Lung (tissue), 12 donors: ENCODE measurements around the gene ARID1B. TPM values are rescaled to one million over a fixed set of nuclear protein-coding genes. Genes with fewer than 3 reads are reported as not detected.

ENCODE experiments used
- ATAC-seq: fragments of 200-7000 bp; cut with Tn5 transposase; one replicate; pipeline ENCODE4 v1.9.1; 2020; ENCODE audit warnings: moderate number of reproducible peaks; ENCODE audit not compliant: insufficient read depth, low FRiP score
- DNase-seq, 3 donors: peaks; one replicate each; pipeline ENCODE4 v3.0.0-alpha.2; 2013 to 2017
- H3K27ac ChIP-seq, 2 donors: one replicate each; pipeline ENCODE4 v1.5.1; 2013; ENCODE audit warnings: mild to moderate bottlenecking in 2 of 2, moderate library complexity in 2 of 2, control low read depth in 1 of 2, inconsistent platforms in 1 of 2, low read depth in 1 of 2, low read length in 1 of 2
- H3K27me3 ChIP-seq, 3 donors: one replicate each; pipeline ENCODE4 v1.5.1; 2013; ENCODE audit warnings: low read length in 2 of 3; ENCODE audit not compliant: control insufficient read depth in 3 of 3, insufficient read depth in 3 of 3
- H3K36me3 ChIP-seq, 4 donors: one replicate each; pipeline ENCODE4 v1.5.1; 2013; ENCODE audit warnings: low read length in 4 of 4, mild to moderate bottlenecking in 1 of 4, moderate library complexity in 1 of 4; ENCODE audit not compliant: control insufficient read depth in 4 of 4, insufficient read depth in 4 of 4
- H3K4me1 ChIP-seq, 5 donors: one replicate each; pipeline ENCODE4 v1.5.1; 2013; ENCODE audit warnings: low read length in 5 of 5, mild to moderate bottlenecking in 2 of 5, moderate library complexity in 1 of 5; ENCODE audit not compliant: control insufficient read depth in 5 of 5, insufficient read depth in 5 of 5
- H3K4me3 ChIP-seq: one replicate; pipeline ENCODE4 v1.5.1; 2013; ENCODE audit warnings: mild to moderate bottlenecking, control low read depth, moderate library complexity
- H3K9ac ChIP-seq, 2 donors: one replicate each; pipeline ENCODE4 v1.5.1; 2013; ENCODE audit warnings: low read length in 2 of 2, control low read depth in 1 of 2; ENCODE audit not compliant: insufficient read depth in 1 of 2
- H3K9me3 ChIP-seq, 4 donors: one replicate each; pipeline ENCODE4 v1.5.1; 2013; ENCODE audit warnings: low read length in 3 of 4, mild to moderate bottlenecking in 1 of 4, moderate library complexity in 1 of 4; ENCODE audit not compliant: control insufficient read depth in 4 of 4, insufficient read depth in 3 of 4
- WGBS, 2 donors: extraction: QIAGEN DNeasy Blood & Tissue Kit; methylation state at CpG; one replicate each; pipeline ENCODE4 v1.1.7; 2013; 5-methylcytosine and 5-hydroxymethylcytosine counted together
- polyA plus RNA-seq, 2 donors: library from polyadenylated mRNA; stranded (reverse); fragments of 200-250 nt; gene quantifications; one replicate each; pipeline ENCODE4 v1.2.1, GENCODE V29; 2013
- total RNA-seq, 2 donors: library from RNA; depleted of rRNA in 1 of 2; stranded (reverse); fragments of >200 nt in 1 of 2; gene quantifications; one replicate each; pipeline ENCODE4 v1.2.1, GENCODE V29; 2014 to 2021
- TF ChIP-seq, protein P1 (sequence below): IDR thresholded peaks from 2 replicates; pipeline ENCODE4 v1.5.1; 2012; ENCODE audit warnings: mild to moderate bottlenecking; ENCODE audit errors: control extremely low read depth, extremely low read depth
- donor health status: control.
- donor health status: control.
- donor health status: Bipolar disorder and iron deficiency.
- donor health status: healthy.
- donor health status: DM: yes; HTN: yes; CAD: no.

Gene ARID1B
- total and polyA plus RNA-seq, 4 donors, result 10.5 to 239 (median 50.9) TPM

DNA sequence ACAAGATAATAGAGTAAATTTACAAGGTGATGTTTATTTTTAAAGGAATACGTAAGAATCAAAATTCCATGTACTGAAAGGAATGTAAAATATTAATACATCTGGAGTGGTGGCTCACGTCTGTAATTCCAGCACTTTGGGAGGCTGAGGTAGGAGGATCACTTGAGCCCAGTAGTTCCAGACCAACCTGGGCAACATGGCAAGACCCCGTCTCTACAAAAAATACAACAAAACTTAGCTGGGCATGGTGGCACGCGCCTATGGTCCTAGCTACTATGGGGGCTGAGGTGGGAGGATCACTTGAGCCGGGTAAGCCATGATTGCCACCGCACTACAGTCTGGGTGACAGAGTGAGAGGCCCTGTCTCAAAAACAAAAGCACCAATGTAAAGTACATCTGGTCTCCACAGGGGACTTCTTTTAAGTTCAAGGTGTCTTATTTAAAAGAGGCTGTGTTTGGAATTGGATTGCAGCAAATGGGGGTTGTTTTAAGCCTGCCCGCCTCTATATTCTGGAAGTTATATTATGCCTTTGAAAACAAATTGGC, 36.9 kb downstream of the ARID1B start:
- H3K4me1 ChIP-seq, result peaks cover 9 to 25% (median 15%) of the 10 kb centered on the region in 5 donors

DNA sequence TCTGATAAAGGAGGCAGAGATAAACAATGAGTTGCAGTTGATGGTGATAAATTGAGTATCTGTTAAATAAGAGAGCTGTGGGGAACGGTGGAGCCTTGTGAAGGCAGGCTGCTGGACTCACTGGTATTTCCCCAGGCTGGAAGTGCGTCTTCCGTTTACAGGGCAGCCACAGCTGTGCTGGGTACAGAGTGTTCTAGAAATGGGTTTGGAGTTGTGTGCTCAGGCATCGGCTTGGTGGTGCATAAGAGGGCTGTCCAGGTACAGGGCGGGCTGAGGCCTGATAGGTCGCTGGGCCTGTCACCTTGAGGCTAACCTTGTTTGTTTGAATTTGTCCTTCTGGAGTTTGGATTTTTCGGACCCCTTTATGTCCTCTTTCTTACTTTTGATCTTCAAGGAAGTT, 39.3 kb downstream of the ARID1B start:
- H3K9me3 ChIP-seq, result no peaks in the 10 kb centered on the region
- no peak overlapping the region for H3K4me3 ChIP-seq
- H3K36me3 ChIP-seq, result no peaks in the 10 kb centered on the region
- peak; percentile 28 to 62 (median 50) for DNase-seq
- H3K27ac ChIP-seq, result no peak overlapping the region
- H3K27me3 ChIP-seq, result no peaks in the 10 kb centered on the region
- 43 to 62% methylated on average over 7 of the region's 7 CpGs for WGBS, 2 donors
- ATAC-seq, result peak; percentile 71
- H3K4me1 ChIP-seq, result peaks cover 11 to 19% (median 18%) of the 10 kb centered on the region in 5 donors
- TF ChIP-seq, protein P1, sequence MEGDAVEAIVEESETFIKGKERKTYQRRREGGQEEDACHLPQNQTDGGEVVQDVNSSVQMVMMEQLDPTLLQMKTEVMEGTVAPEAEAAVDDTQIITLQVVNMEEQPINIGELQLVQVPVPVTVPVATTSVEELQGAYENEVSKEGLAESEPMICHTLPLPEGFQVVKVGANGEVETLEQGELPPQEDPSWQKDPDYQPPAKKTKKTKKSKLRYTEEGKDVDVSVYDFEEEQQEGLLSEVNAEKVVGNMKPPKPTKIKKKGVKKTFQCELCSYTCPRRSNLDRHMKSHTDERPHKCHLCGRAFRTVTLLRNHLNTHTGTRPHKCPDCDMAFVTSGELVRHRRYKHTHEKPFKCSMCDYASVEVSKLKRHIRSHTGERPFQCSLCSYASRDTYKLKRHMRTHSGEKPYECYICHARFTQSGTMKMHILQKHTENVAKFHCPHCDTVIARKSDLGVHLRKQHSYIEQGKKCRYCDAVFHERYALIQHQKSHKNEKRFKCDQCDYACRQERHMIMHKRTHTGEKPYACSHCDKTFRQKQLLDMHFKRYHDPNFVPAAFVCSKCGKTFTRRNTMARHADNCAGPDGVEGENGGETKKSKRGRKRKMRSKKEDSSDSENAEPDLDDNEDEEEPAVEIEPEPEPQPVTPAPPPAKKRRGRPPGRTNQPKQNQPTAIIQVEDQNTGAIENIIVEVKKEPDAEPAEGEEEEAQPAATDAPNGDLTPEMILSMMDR, result no peak
- no peak overlapping the region for H3K9ac ChIP-seq

More for the DNA sequence above, 36.9 kb downstream of the ARID1B start:
- Histone ChIP-seq H3K9ac (no peak overlapping the region), H3K27ac (no peak overlapping the region), H3K9me3 (no peaks in the 10 kb centered on the region), H3K4me3 (no peak overlapping the region), H3K36me3 (no peaks in the 10 kb centered on the region), H3K27me3 (no peaks in the 10 kb centered on the region)
- TF ChIP-seq, protein P1, result no peak
- 88 to 93% methylated on average over 8 of the region's 8 CpGs for WGBS, 2 donors
- no peak for ATAC-seq
- no peak for DNase-seq

DNA sequence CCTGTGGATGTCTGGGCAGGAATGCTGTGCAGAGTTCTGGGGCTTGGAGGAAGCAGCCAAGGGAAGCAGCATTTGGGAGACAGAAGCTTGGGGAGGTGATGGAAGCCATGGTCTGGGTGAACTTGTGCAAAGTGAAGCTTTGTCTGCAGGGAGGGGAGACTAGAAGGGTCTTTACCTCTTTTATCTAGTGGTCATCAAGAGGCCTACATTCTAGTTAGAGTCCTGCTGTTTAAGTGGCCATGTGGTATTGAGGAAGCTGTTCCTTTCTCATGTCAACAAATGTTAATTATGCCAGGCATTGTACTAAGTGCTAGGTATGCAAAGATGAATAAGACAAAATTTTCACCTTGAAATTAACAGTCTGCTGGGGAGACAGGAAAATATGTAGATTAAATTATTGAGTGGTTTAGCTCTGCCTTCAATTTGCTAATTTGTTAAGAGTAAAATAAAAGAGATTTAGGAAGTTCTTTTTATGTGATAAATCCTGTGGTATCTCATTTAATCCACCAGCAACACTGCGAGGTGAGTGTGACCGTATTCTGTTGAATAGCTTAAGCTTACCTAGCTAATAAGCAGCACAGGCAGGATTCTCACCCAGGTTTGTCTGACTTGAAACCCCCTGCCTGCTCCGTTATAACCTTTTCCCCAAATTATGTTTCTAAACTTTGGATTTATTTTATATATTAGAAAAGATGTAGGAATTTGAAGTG, 43.1 kb downstream of the ARID1B start:
- ATAC-seq (no peak), DNase-seq (no peak)
- H3K9ac ChIP-seq, result no peak overlapping the region
- H3K27ac ChIP-seq, result no peak overlapping the region
- 92 to 93% methylated on average over 3 of the region's 3 CpGs for WGBS, 2 donors
- TF ChIP-seq, protein P1, result no peak
- H3K9me3 ChIP-seq, result no peaks in the 10 kb centered on the region
- no peak overlapping the region for H3K4me3 ChIP-seq
- peaks cover 16 to 26% (median 22%) of the 10 kb centered on the region in 5 donors for H3K4me1 ChIP-seq
- H3K36me3 ChIP-seq, result no peaks in the 10 kb centered on the region
- H3K27me3 ChIP-seq, result no peaks in the 10 kb centered on the region
